ENCODE data around the gene GABBR2.

GABBR2 gene

GRCh38 chr9:98568234-98568908, 140.4 kb downstream of the GABBR2 start:
- H3K4me1 ChIP-seq, result no peaks in the 10 kb centered on the region
- no peaks in the 10 kb centered on the region for H3K36me3 ChIP-seq (replicated peaks)
- no peak for DNase-seq (ENCODE audit: low spot score in 2 of 2)
- H3K9me3 ChIP-seq, result no peaks in the 10 kb centered on the region
- in situ Hi-C loops (cut with MboI; ENCODE audit: low sequenced_read_pairs), result no loop called here
- H3K27me3 ChIP-seq (ENCODE audit: low read depth), result peaks cover 3% of the 10 kb centered on the region; the same call in 1 of the 2 replicates
- no peak overlapping the region for H3K4me3 ChIP-seq

GRCh38 chr9:98567540-98568233, 141.0 kb downstream of the GABBR2 start:
- no peak for DNase-seq (ENCODE audit: low spot score in 2 of 2)
- Histone ChIP-seq H3K27me3 (ENCODE audit: low read depth) (peaks cover 3% of the 10 kb centered on the region; the same call in 1 of the 2 replicates), H3K4me1 (no peaks in the 10 kb centered on the region), H3K4me3 (no peak overlapping the region), H3K36me3 (replicated peaks) (no peaks in the 10 kb centered on the region), H3K9me3 (no peaks in the 10 kb centered on the region)
- in situ Hi-C loops (cut with MboI; ENCODE audit: low sequenced_read_pairs), result no loop called here

GRCh38 chr9:98565152-98566135, 143.3 kb downstream of the GABBR2 start:
- H3K36me3 ChIP-seq (replicated peaks), result no peaks in the 10 kb centered on the region
- in situ Hi-C loops (cut with MboI; ENCODE audit: low sequenced_read_pairs), result no loop called here
- no peak for DNase-seq (ENCODE audit: low spot score in 2 of 2)
- no peaks in the 10 kb centered on the region for H3K9me3 ChIP-seq
- no peaks in the 10 kb centered on the region for H3K4me1 ChIP-seq
- H3K27me3 ChIP-seq (ENCODE audit: low read depth), result peaks cover 3% of the 10 kb centered on the region; the same call in 1 of the 2 replicates
- no peak overlapping the region for H3K4me3 ChIP-seq

- no peak overlapping the region for H3K4me3 ChIP-seq
- no peak for DNase-seq (ENCODE audit: low spot score in 2 of 2)
- no peaks in the 10 kb centered on the region for H3K36me3 ChIP-seq (replicated peaks)
- no peaks in the 10 kb centered on the region for H3K9me3 ChIP-seq
- H3K4me1 ChIP-seq, result no peaks in the 10 kb centered on the region
- in situ Hi-C loops (cut with MboI; ENCODE audit: low sequenced_read_pairs), result no loop called here
- H3K27me3 ChIP-seq (ENCODE audit: low read depth), result peaks cover 3% of the 10 kb centered on the region; the same call in 1 of the 2 replicates
Measured at GRCh38 chr9:98564714-98565113, 144.0 kb downstream of the GABBR2 start.

- H3K4me1 ChIP-seq, result no peaks in the 10 kb centered on the region
- no peaks in the 10 kb centered on the region for H3K36me3 ChIP-seq (replicated peaks)
- no peaks in the 10 kb centered on the region for H3K9me3 ChIP-seq
- DNase-seq (ENCODE audit: low spot score in 2 of 2), result no peak
- in situ Hi-C loops (cut with MboI; ENCODE audit: low sequenced_read_pairs), result no loop called here
- no peaks in the 10 kb centered on the region; the same call in 1 of the 2 replicates for H3K27me3 ChIP-seq (ENCODE audit: low read depth)
- no peak overlapping the region for H3K4me3 ChIP-seq
Measured at GRCh38 chr9:98563988-98564387, 144.7 kb downstream of the GABBR2 start.

- no peaks in the 10 kb centered on the region for H3K9me3 ChIP-seq
- H3K36me3 ChIP-seq (replicated peaks), result no peaks in the 10 kb centered on the region
- no peak for DNase-seq (ENCODE audit: low spot score in 2 of 2)
- in situ Hi-C loops (cut with MboI; ENCODE audit: low sequenced_read_pairs), result no loop called here
- H3K4me3 ChIP-seq, result no peak overlapping the region
- H3K27me3 ChIP-seq (ENCODE audit: low read depth), result no peaks in the 10 kb centered on the region
- no peaks in the 10 kb centered on the region for H3K4me1 ChIP-seq
Measured at GRCh38 chr9:98563212-98563907, 145.4 kb downstream of the GABBR2 start.

GRCh38 chr9:98559561-98559960, 149.2 kb downstream of the GABBR2 start:
- in situ Hi-C loops (cut with MboI; ENCODE audit: low sequenced_read_pairs), result no loop called here
- DNase-seq (ENCODE audit: low spot score in 2 of 2), result no peak

GRCh38 chr9:98558575-98558974, 150.2 kb downstream of the GABBR2 start:
- no peaks in the 10 kb centered on the region for H3K9me3 ChIP-seq
- in situ Hi-C loops (cut with MboI; ENCODE audit: low sequenced_read_pairs), result no loop called here
- no peak overlapping the region for H3K4me3 ChIP-seq
- H3K36me3 ChIP-seq (replicated peaks), result no peaks in the 10 kb centered on the region
- H3K4me1 ChIP-seq, result no peaks in the 10 kb centered on the region
- no peak for DNase-seq (ENCODE audit: low spot score in 2 of 2)
- H3K27me3 ChIP-seq (ENCODE audit: low read depth), result no peaks in the 10 kb centered on the region

More at GRCh38 chr9:98559561-98559960, 149.2 kb downstream of the GABBR2 start:
- Histone ChIP-seq H3K9me3 (no peaks in the 10 kb centered on the region), H3K27me3 (ENCODE audit: low read depth) (no peaks in the 10 kb centered on the region), H3K36me3 (replicated peaks) (no peaks in the 10 kb centered on the region), H3K4me3 (no peak overlapping the region), H3K4me1 (no peaks in the 10 kb centered on the region)

- no peak for DNase-seq (ENCODE audit: low spot score in 2 of 2)
- Histone ChIP-seq H3K4me1 (no peaks in the 10 kb centered on the region), H3K4me3 (no peak overlapping the region), H3K36me3 (replicated peaks) (no peaks in the 10 kb centered on the region), H3K9me3 (no peaks in the 10 kb centered on the region), H3K27me3 (ENCODE audit: low read depth) (no peaks in the 10 kb centered on the region)
- in situ Hi-C loops (cut with MboI; ENCODE audit: low sequenced_read_pairs), result no loop called here
Measured at GRCh38 chr9:98556511-98556910, 152.2 kb downstream of the GABBR2 start.

- DNase-seq (ENCODE audit: low spot score in 2 of 2), result no peak
- in situ Hi-C loops (cut with MboI; ENCODE audit: low sequenced_read_pairs), result no loop called here
- H3K9me3 ChIP-seq, result no peaks in the 10 kb centered on the region
Measured at GRCh38 chr9:98555651-98556465, 152.9 kb downstream of the GABBR2 start.

GRCh38 chr9:98554752-98555151, 154.0 kb downstream of the GABBR2 start:
- in situ Hi-C loops (cut with MboI; ENCODE audit: low sequenced_read_pairs), result no loop called here

More at GRCh38 chr9:98555651-98556465, 152.9 kb downstream of the GABBR2 start:
- Histone ChIP-seq H3K36me3 (replicated peaks) (no peaks in the 10 kb centered on the region), H3K4me1 (no peaks in the 10 kb centered on the region), H3K4me3 (no peak overlapping the region), H3K27me3 (ENCODE audit: low read depth) (no peaks in the 10 kb centered on the region)

GRCh38 chr9:98552331-98552730, 156.4 kb downstream of the GABBR2 start:
- H3K4me3 ChIP-seq, result no peak overlapping the region
- no peaks in the 10 kb centered on the region for H3K36me3 ChIP-seq (replicated peaks)
- no peaks in the 10 kb centered on the region for H3K4me1 ChIP-seq
- no peaks in the 10 kb centered on the region for H3K9me3 ChIP-seq
- no peak for DNase-seq (ENCODE audit: low spot score in 2 of 2)
- H3K27me3 ChIP-seq (ENCODE audit: low read depth), result no peaks in the 10 kb centered on the region
- in situ Hi-C loops (cut with MboI; ENCODE audit: low sequenced_read_pairs), result no loop called here

More at GRCh38 chr9:98554752-98555151, 154.0 kb downstream of the GABBR2 start:
- Histone ChIP-seq H3K4me1 (no peaks in the 10 kb centered on the region), H3K4me3 (no peak overlapping the region), H3K9me3 (no peaks in the 10 kb centered on the region), H3K27me3 (ENCODE audit: low read depth) (no peaks in the 10 kb centered on the region), H3K36me3 (replicated peaks) (no peaks in the 10 kb centered on the region)
- no peak for DNase-seq (ENCODE audit: low spot score in 2 of 2)

Data from HAP-1 (cell line).